OCI-LY3 (cell line): ENCODE results near the gene TOP1.

ENCODE experiments used
- H2AFZ ChIP-seq: fragments of 200-600, 300-600 bp; shearing (Covaris generic); 2 replicates; pipeline ENCODE4 v1.6.0; 2014; ENCODE audit warnings: antibody characterized with exemption, low read depth, low read length
- H3K27ac ChIP-seq: fragments of 200-600, 300-600 bp; sonication (generic); 2 replicates; pipeline ENCODE4 v1.5.1; 2014; ENCODE audit warnings: mild to moderate bottlenecking, low read length, moderate library complexity, mixed read lengths
- H3K27me3 ChIP-seq: fragments of 200-600, 300-600 bp; sonication (generic); 2 replicates; pipeline ENCODE4 v1.6.1; 2014; ENCODE audit warnings: low read depth, low read length, mixed read lengths
- H3K36me3 ChIP-seq: fragments of 200-600, 300-600 bp; sonication (generic); replicated peaks from 2 replicates; pipeline ENCODE3; 2014; ENCODE audit warnings: low read depth, low read length, mixed read lengths
- H3K4me1 ChIP-seq: fragments of 300-600, 200-600 bp; sonication (generic); 2 replicates; pipeline ENCODE4 v1.6.1; 2014; ENCODE audit warnings: low read length, mixed read lengths
- H3K4me2 ChIP-seq: fragments of 200-600, 300-600 bp; sonication (generic); 2 replicates; pipeline ENCODE4 v1.6.1; 2014; ENCODE audit warnings: low read length, mixed read lengths
- H3K4me3 ChIP-seq: fragments of 300-600, 200-600 bp; sonication (generic); 2 replicates; pipeline ENCODE4 v1.5.1; 2014; ENCODE audit warnings: antibody characterized with exemption, mild to moderate bottlenecking, low read length, moderate library complexity
- H3K79me2 ChIP-seq: fragments of 300-600, 200-600 bp; shearing (Covaris generic); 2 replicates; pipeline ENCODE4 v1.6.1; 2014; ENCODE audit warnings: mild to moderate bottlenecking, low read length, mixed read lengths
- H3K9ac ChIP-seq: fragments of 300-600, 200-600 bp; shearing (Covaris generic); 2 replicates; pipeline ENCODE4 v1.6.0; 2014; ENCODE audit warnings: mild to moderate bottlenecking, low read length, moderate library complexity
- H3K9me3 ChIP-seq: fragments of 200-600, 300-600 bp; shearing (Covaris generic); 2 replicates; pipeline ENCODE4 v1.6.1; 2014; ENCODE audit warnings: low read length, mixed read lengths; ENCODE audit not compliant: insufficient read depth
- H4K20me1 ChIP-seq: fragments of 200-600, 300-600 bp; sonication (generic); 2 replicates; pipeline ENCODE4 v1.6.1; 2016; ENCODE audit warnings: low read length, mixed read lengths; ENCODE audit not compliant: insufficient read depth
- CTCF ChIP-seq: fragments of 200-600, 300-600 bp; sonication (generic); IDR thresholded peaks from 2 replicates; pipeline ENCODE4 v1.5.1; 2014; ENCODE audit warnings: antibody characterized with exemption, low read length, low read depth
- EZH2phosphoT487 ChIP-seq: fragments of 200-600 bp; shearing (Covaris generic); IDR thresholded peaks from 2 replicates; pipeline ENCODE4 v1.6.1; 2018; ENCODE audit warnings: antibody characterized with exemption, mixed run types, low read depth

The TOP1 gene

DNA sequence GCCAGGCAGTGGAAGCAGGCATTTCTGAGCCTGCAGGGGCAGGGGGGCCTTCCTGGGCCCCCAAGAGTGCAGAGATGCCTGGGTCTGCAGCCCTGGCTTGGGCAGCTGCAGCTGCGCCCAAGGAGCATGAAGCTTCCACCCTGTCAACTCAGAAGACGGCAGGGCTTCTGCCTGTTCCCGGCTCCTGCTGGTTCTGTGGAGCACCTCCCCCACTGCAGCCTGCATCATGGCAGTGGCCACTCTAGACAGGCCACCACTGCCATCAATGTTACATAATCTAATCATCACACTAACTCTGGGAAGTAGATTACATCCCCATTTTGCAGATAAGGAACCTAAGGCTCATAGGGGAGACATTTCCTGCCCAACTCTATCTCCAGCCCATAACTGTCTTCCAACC is 21.1 kb upstream of the TOP1 start:
- H2AFZ ChIP-seq = no peak overlapping the region
- H3K79me2 ChIP-seq = no peaks in the 10 kb centered on the region
- H3K4me2 ChIP-seq = no peak overlapping the region
- peaks cover 73% of the 10 kb centered on the region for H3K4me1 ChIP-seq
- H3K9ac ChIP-seq = no peak overlapping the region
- no peak for TF ChIP-seq EZH2phosphoT487
- no peak for TF ChIP-seq CTCF
- H3K27me3 ChIP-seq = no peaks in the 10 kb centered on the region
- no peaks in the 10 kb centered on the region for H4K20me1 ChIP-seq
- peak overlapping the region; percentile 66; the same call in 1 of the 2 replicates for H3K27ac ChIP-seq
- H3K9me3 ChIP-seq = no peaks in the 10 kb centered on the region
- no peak overlapping the region for H3K4me3 ChIP-seq
- H3K36me3 ChIP-seq = peaks cover 3% of the 10 kb centered on the region

- Histone ChIP-seq H3K27me3 (no peaks in the 10 kb centered on the region), H3K4me3 (no peak overlapping the region; the same call in 1 of the 2 replicates), H3K79me2 (no peaks in the 10 kb centered on the region), H3K4me2 (peak overlapping the region; percentile 94), H3K27ac (peak overlapping the region; percentile 94), H3K36me3 (peaks cover 3% of the 10 kb centered on the region), H3K9me3 (no peaks in the 10 kb centered on the region), H4K20me1 (no peaks in the 10 kb centered on the region), H3K9ac (peak overlapping the region; percentile 93), H3K4me1 (peaks cover 64% of the 10 kb centered on the region), H2AFZ (no peak overlapping the region)
- no peak for TF ChIP-seq EZH2phosphoT487
- TF ChIP-seq CTCF = no peak
Measured at GRCh38 chr20:41009946-41010345, 18.7 kb upstream of the TOP1 start.

- no peaks in the 10 kb centered on the region for H3K79me2 ChIP-seq
- no peaks in the 10 kb centered on the region for H4K20me1 ChIP-seq
- H3K4me3 ChIP-seq = peak overlapping the region; percentile 71
- no peak overlapping the region for H2AFZ ChIP-seq
- peak overlapping the region; percentile 94 for H3K4me2 ChIP-seq
- H3K9me3 ChIP-seq = no peaks in the 10 kb centered on the region
- TF ChIP-seq CTCF (no peak), EZH2phosphoT487 (peak; percentile 8; the same call in 1 of the 2 replicates)
- peaks cover 3% of the 10 kb centered on the region for H3K36me3 ChIP-seq
- H3K4me1 ChIP-seq = peaks cover 63% of the 10 kb centered on the region
- peak overlapping the region; percentile 93 for H3K9ac ChIP-seq
- peak overlapping the region; percentile 94 for H3K27ac ChIP-seq
- H3K27me3 ChIP-seq = no peaks in the 10 kb centered on the region
Measured at GRCh38 chr20:41011551-41012067, 17.0 kb upstream of the TOP1 start.

- Histone ChIP-seq H3K4me3 (no peak overlapping the region), H3K4me1 (peaks cover 43% of the 10 kb centered on the region), H4K20me1 (no peaks in the 10 kb centered on the region), H3K9ac (no peak overlapping the region), H3K9me3 (no peaks in the 10 kb centered on the region), H3K79me2 (no peaks in the 10 kb centered on the region), H3K27me3 (no peaks in the 10 kb centered on the region), H3K27ac (no peak overlapping the region), H3K4me2 (no peak overlapping the region), H2AFZ (no peak overlapping the region), H3K36me3 (no peaks in the 10 kb centered on the region)
- TF ChIP-seq CTCF (no peak), EZH2phosphoT487 (no peak)
Measured at GRCh38 chr20:41014561-41015088, 14.0 kb upstream of the TOP1 start.
